ENCODE measurements around the gene PLEKHM3. TPM values are rescaled to one million over a fixed set of nuclear protein-coding genes. Genes with fewer than 3 reads are reported as not detected.

PLEKHM3 gene
- total and polyA plus RNA-seq, 2 of the 13 experiments (the other 11 are each of a cell fraction or from before 2014, with no cell fraction given), result 4.5 to 4.7 TPM

- TF ChIP-seq, protein P1, sequence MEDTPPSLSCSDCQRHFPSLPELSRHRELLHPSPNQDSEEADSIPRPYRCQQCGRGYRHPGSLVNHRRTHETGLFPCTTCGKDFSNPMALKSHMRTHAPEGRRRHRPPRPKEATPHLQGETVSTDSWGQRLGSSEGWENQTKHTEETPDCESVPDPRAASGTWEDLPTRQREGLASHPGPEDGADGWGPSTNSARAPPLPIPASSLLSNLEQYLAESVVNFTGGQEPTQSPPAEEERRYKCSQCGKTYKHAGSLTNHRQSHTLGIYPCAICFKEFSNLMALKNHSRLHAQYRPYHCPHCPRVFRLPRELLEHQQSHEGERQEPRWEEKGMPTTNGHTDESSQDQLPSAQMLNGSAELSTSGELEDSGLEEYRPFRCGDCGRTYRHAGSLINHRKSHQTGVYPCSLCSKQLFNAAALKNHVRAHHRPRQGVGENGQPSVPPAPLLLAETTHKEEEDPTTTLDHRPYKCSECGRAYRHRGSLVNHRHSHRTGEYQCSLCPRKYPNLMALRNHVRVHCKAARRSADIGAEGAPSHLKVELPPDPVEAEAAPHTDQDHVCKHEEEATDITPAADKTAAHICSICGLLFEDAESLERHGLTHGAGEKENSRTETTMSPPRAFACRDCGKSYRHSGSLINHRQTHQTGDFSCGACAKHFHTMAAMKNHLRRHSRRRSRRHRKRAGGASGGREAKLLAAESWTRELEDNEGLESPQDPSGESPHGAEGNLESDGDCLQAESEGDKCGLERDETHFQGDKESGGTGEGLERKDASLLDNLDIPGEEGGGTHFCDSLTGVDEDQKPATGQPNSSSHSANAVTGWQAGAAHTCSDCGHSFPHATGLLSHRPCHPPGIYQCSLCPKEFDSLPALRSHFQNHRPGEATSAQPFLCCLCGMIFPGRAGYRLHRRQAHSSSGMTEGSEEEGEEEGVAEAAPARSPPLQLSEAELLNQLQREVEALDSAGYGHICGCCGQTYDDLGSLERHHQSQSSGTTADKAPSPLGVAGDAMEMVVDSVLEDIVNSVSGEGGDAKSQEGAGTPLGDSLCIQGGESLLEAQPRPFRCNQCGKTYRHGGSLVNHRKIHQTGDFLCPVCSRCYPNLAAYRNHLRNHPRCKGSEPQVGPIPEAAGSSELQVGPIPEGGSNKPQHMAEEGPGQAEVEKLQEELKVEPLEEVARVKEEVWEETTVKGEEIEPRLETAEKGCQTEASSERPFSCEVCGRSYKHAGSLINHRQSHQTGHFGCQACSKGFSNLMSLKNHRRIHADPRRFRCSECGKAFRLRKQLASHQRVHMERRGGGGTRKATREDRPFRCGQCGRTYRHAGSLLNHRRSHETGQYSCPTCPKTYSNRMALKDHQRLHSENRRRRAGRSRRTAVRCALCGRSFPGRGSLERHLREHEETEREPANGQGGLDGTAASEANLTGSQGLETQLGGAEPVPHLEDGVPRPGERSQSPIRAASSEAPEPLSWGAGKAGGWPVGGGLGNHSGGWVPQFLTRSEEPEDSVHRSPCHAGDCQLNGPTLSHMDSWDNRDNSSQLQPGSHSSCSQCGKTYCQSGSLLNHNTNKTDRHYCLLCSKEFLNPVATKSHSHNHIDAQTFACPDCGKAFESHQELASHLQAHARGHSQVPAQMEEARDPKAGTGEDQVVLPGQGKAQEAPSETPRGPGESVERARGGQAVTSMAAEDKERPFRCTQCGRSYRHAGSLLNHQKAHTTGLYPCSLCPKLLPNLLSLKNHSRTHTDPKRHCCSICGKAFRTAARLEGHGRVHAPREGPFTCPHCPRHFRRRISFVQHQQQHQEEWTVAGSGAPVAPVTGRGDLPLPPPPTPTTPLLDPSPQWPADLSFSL (CRISPR knock-in tag; IDR thresholded peaks at IDR 0.05), result no peak
- TF ChIP-seq, protein P2, sequence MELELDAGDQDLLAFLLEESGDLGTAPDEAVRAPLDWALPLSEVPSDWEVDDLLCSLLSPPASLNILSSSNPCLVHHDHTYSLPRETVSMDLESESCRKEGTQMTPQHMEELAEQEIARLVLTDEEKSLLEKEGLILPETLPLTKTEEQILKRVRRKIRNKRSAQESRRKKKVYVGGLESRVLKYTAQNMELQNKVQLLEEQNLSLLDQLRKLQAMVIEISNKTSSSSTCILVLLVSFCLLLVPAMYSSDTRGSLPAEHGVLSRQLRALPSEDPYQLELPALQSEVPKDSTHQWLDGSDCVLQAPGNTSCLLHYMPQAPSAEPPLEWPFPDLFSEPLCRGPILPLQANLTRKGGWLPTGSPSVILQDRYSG (CRISPR knock-in tag; IDR thresholded peaks at IDR 0.05), result no peak
- 0 out of 2 replicates have a peak, but pooled peaks have one; percentile 31 for TF ChIP-seq FOXJ3 (CRISPR knock-in tag; IDR thresholded peaks at IDR 0.05; ENCODE audit: borderline replicate concordance)
- peak; percentile 52 for TF ChIP-seq ZEB1 (IDR thresholded peaks at IDR 0.05; ENCODE audit: insufficient replicate concordance, low read depth)
- TF ChIP-seq MEF2D (CRISPR knock-in tag; IDR thresholded peaks at IDR 0.05), result no peak
- no peak for TF ChIP-seq HNRNPL (IDR thresholded peaks at IDR 0.05; ENCODE audit: low read depth, low read length)
- no peak for TF ChIP-seq SPEN (CRISPR knock-in tag; IDR thresholded peaks at IDR 0.05; ENCODE audit: low read depth)
- no peak for TF ChIP-seq ZSCAN31 (CRISPR knock-in tag; IDR thresholded peaks at IDR 0.05; ENCODE audit: low read depth)
- no peak for TF ChIP-seq MYPOP (CRISPR knock-in tag; IDR thresholded peaks at IDR 0.05)
- TF ChIP-seq ZNF746 (CRISPR knock-in tag; IDR thresholded peaks at IDR 0.05), result no peak
- TF ChIP-seq ZNF136 (CRISPR knock-in tag; IDR thresholded peaks at IDR 0.05; ENCODE audit: low read depth), result no peak
- 0 out of 2 replicates have a peak, but pooled peaks have one; percentile 23 for TF ChIP-seq KAT8 (CRISPR knock-in tag; IDR thresholded peaks at IDR 0.05)
- TF ChIP-seq SRSF1 (optimal IDR thresholded peaks at IDR 0.05; ENCODE audit: low read depth, low read length), result no peak
- TF ChIP-seq NR1H2 (CRISPR knock-in tag; IDR thresholded peaks at IDR 0.05; ENCODE audit: borderline replicate concordance, low read depth), result no peak
- no peak for TF ChIP-seq REPIN1 (CRISPR knock-in tag; IDR thresholded peaks at IDR 0.05; ENCODE audit: borderline replicate concordance, low read depth)
- no peak for TF ChIP-seq IKZF1 (IDR thresholded peaks at IDR 0.05)
- no peak for TF ChIP-seq CBFB (CRISPR knock-in tag; IDR thresholded peaks at IDR 0.05)
- TF ChIP-seq ZNF180 (CRISPR knock-in tag; IDR thresholded peaks at IDR 0.05; ENCODE audit: borderline replicate concordance, low read depth), result no peak
- TF ChIP-seq HNF4A (CRISPR knock-in tag; IDR thresholded peaks at IDR 0.05), result peak; percentile 77
- TF ChIP-seq NR2C2 (CRISPR knock-in tag; IDR thresholded peaks at IDR 0.05; ENCODE audit: borderline replicate concordance), result 0 out of 2 replicates have a peak, but pooled peaks have one; percentile 31
- TF ChIP-seq FUBP1 (CRISPR knock-in tag; IDR thresholded peaks at IDR 0.05; ENCODE audit: borderline replicate concordance), result no peak
Observed at GRCh38 chr2:207815254-207815653, 210.1 kb downstream of the PLEKHM3 start (continued).

Measured in HepG2 (cell line).